Measurements from ENCODE around the gene RPL36.

DNA sequence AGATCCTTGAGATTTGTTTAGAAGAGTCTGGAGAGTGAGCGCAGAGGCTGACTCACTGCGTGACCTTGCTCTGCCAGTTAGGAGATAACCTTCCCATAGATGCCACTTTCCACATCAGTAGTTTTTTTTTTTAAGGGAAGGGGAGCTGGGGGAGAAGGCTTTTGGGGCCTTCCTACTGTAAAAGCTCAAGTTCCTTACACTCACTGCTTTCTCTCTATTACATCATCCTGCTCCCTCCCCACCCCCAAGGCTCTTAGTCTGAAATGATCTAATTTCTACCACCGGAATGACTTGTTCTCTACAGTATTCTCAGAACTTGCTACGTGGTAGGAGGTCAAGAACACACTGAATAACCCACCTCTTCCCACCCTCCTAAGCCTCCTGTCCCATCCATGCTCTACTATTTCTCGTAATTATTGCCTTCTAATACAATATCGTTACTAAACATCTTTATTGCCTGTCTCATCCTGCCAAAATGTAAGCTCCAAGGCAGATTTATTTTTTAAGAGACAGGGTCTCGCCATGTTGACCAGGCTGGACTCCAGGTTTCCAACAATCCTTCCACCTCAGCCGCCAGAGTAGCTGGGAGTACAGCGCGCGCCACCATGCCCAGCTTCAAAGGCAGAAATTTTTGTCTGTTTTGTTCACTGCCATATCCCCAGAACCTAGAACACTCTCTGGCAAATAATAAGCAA lies 28.6 kb downstream of the RPL36 start:
- TF ChIP-seq, protein P1, sequence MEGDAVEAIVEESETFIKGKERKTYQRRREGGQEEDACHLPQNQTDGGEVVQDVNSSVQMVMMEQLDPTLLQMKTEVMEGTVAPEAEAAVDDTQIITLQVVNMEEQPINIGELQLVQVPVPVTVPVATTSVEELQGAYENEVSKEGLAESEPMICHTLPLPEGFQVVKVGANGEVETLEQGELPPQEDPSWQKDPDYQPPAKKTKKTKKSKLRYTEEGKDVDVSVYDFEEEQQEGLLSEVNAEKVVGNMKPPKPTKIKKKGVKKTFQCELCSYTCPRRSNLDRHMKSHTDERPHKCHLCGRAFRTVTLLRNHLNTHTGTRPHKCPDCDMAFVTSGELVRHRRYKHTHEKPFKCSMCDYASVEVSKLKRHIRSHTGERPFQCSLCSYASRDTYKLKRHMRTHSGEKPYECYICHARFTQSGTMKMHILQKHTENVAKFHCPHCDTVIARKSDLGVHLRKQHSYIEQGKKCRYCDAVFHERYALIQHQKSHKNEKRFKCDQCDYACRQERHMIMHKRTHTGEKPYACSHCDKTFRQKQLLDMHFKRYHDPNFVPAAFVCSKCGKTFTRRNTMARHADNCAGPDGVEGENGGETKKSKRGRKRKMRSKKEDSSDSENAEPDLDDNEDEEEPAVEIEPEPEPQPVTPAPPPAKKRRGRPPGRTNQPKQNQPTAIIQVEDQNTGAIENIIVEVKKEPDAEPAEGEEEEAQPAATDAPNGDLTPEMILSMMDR (IDR thresholded peaks at IDR 0.05; ENCODE audit: insufficient read depth, low read length, poor library complexity, severe bottlenecking), result no peak
- TF ChIP-seq EZH2phosphoT487 (conservative IDR thresholded peaks at IDR 0.05; ENCODE audit: low read length), result no peak
